ENCODE measurements around the gene GET4.

DNA sequence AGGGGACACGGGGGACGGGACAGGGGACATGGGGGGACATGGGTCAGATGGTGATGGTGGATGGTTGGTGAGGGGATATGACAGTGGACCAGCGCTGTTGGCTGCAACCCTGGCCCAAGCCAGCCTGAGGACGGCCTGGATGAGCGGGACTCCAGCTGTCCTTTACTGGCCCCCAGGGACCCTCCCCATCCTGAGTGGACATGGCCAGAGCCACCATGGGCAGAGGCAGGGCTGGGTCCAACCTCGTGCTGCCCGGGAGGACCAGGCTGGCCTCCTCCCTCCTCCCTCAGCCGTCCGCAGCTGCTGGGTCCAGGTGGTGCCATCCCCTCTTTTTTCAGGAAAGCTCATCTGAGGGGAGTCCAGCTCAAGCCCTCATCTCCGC, 30.4 kb downstream of the GET4 start:
- TF ChIP-seq POLR2A (IDR thresholded peaks at IDR 0.05; ENCODE audit: low read depth, low read length) (no peak), TAF1 (IDR thresholded peaks at IDR 0.05; ENCODE audit: low read depth, low read length) (no peak), POU2F2 (IDR thresholded peaks at IDR 0.05; ENCODE audit: low read depth, low read length) (no peak), PAX5 (IDR thresholded peaks at IDR 0.05; ENCODE audit: insufficient read depth, low read length, severe bottlenecking) (no peak)
